GM19372 (cell line): ENCODE measurements around the gene POU2F2.

Experiments
- ATAC-seq: cut with Tn5 transposase; IDR thresholded peaks from one replicate; pipeline ENCODE4 v1.9.1; 2021; ENCODE audit warnings: mild to moderate bottlenecking, low read depth, moderate library complexity; ENCODE audit not compliant: unreplicated experiment

POU2F2 gene

GRCh38 chr19:42155796-42156195 is 23.6 kb upstream of the POU2F2 start:
- ATAC-seq, result no peak

DNA sequence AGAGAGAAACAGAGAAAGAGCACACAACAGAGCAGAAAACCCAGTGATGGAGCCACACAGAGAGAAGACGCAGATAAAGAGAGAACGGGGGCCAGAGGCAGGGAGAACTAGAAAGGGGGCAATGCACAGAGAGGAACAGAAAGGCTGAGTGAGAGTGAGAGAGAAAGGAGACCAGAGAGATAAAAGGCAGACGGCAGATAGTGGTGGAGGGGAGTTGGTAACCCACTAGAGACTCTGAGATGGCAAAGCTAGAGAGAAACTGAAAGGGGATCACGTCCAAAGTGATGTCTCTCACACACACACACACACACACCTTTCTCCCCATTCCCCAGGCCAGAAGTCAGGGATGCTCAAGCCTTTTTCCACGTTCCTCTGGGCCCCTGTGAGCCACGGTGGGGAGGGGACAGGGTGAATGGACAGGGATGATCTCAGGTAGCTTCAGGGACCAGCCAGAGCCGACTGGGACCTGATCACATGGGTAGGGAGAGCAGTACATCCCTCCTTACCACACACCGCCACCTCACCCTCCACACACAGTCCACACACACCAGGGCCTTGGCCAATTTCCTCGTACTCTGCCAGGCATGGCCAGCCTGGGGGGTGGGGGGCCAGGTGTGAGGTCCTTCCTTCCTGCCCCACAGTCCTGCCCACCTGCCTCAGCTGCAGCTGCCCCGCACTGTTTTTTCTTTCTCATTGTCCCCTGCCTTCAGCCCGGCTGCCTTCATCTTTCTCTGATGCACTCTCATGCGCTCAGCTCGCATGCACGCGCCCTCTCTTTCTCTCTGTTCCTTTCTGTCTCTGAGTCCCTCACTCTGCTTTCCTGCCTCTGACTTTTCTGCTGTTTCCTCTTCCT is 22.5 kb upstream of the POU2F2 start:
- ATAC-seq, result no peak

DNA sequence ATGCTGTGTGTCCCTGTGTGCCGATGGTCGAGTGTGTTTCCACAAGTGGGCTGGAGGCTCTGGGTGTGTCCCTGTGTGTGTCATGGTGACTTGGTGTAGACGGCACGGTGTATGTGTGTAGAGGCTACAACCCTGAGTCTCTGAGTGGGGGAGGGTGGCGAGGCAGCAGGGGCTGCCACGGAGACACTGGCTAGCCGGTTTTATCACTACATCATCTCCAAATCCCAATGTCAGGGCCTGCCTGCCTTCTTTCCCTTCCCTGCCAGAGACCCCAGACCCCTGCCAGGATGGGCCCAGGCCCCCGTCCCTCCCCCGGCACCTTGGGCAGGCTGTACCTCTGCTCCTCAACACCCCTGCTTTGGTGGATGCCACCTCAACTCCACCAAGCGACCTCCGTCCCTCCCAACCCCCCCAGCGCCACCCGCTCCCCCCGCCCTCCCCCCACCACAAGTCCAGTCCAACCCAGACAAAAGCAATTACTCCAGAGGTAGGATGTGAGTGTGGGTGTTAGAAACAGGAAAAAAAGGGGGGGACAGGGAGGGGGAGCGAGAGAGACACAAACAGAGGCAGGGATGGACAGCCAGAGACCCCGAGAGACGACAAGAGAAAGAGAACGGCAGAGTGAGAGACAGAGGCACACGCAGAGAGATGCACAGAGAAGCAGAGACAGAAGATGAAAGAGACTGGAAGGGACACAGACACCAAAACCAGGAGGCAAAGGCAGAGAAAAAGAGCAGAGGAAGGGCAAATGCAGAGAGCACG is 21.6 kb upstream of the POU2F2 start:
- no peak for ATAC-seq

DNA sequence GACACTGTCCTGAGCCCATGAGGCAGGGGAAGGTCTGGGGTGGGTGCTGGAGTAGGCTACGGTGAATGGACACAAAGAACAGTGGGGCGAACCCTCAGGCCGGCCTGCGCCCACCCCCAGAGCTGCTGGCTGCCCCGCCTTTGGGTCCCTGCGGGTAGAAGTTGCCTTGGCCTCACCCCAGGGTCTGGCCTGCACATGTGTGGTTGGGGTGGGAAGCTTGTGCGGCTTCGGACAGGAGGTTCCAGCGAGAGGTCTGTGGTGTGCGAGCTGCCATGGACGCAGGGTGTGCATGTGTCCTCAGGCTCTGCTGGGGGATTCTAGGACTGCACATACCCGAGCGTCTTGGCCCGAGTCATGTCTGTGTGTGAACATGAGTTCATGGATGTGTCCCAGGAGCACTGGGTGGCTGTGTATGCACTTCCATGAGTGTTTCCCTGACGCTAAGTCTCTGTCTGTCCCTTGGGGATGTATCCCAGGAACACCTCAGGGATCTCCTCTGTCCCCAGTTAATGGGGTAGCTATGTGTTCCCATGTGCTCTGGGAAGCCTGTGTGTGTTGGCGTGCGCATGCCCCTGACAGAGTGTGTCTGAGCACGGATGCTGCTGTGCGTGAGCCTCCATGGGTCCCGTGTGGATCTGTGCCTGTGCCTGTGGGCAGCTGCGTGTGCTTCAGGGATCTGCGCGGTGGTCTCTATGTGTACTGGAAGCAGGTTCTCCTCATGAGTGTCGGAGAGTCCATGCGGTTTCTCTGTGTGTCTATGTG is 20.8 kb upstream of the POU2F2 start:
- no peak for ATAC-seq

DNA sequence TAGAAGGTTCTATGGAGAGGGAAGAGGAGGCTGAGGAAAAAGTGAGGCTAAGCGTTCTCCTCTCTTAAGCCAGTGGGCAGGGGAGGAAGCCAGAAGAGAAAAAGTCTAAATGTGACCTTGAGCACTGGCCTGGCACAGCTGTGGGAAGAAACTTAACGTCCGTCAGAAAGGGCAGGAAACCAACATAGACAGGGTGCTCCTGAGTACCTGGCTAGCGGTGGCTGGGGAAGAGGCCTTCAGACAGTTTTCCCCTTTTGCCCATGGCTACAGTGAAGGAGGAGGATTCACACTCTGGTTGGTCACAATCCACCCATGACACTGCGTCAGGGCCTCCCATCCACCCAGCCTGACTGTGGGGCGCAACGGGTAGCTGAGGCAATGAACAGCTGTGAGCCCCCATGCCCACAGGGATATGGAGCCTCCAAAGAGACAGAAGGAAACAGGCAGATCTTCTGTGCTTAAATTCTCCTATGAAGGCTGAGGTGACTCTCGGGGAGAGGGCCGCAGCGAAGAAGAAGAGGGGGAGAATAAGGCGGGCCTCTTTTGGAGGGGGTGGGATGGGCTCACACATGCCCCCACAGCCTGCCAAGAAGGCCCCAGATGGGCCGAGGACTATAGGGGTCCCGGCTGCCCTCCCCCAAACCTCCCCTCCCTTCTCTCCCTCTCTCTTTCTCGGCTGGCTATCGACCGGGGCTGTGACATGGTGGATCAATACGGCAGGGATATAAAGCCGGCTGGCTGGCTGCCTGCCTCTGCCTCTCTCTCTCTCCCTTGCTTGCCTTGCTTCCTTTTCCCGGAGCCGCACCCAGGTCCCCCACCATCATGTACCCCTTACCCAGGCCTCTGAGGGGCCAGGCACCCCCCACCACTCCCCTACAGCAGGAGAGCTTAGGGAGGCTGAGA is 19.8 kb upstream of the POU2F2 start:
- ATAC-seq, result no peak

DNA sequence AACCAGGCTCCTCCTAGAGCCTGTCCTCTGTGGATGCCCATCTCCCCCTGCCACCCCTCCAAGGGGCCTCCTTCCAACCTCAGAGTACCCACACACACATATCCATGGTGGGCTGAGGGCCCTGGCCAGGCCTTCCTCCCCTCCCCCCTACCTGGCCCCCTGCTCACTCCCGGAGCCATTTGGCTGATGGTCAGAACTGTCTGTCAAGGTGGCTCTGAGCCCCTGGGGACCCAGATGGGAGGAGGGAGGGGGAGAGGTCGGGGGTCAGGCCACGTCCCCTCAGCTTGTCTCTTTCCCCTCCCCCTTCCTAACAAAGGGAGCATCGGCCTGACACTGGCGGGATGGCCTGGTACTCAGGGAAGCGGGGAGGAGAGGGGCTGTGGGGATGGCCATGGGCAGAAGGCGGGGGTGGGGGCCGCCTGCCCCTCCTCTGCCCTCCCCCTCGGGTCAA is 18.7 kb upstream of the POU2F2 start:
- no peak for ATAC-seq

DNA sequence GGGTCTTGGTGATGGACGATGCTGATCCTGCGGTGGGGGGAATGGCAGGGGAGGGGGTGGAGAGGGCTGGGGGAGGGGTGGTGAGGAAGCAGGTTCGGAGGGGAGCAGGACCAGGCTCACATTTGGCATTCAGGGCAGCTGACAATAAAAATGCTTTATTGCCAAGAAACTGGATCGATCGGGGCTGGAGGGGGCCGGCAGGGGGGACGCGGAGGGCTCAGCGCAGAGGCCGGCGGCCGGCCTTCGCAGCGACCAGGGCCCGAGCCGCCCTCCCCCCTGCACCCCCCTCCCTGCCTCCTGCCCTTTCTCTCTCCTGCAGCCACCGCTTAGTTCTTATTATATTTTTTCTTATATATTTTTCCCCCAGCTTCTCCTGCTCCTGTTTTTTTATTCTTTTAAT is 18.1 kb upstream of the POU2F2 start:
- no peak for ATAC-seq

- ATAC-seq, result no peak
Measured at GRCh38 chr19:42149447-42150202, 17.4 kb upstream of the POU2F2 start.

DNA sequence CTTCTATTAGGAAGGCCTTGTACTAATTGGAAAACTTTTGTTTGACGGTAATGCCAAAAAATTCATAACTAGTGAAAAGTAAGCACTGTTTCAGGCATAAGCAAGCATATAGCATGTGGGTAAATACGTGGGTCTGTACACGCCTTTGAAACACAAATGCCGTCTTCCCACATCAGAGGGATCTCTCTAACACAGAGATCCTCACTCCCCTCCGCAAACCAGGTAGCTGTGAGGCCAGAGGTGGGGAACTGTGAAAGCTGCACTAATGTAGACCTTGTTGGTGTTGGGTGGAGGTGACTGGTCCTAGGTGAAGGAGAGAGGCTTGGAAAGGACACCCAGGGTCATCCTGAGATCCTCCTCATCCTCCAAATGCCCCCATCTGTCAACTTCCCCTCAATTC is 16.0 kb upstream of the POU2F2 start:
- ATAC-seq, result no peak

GRCh38 chr19:42143341-42144234 is 11.3 kb upstream of the POU2F2 start:
- ATAC-seq, result no peak

- ATAC-seq, result no peak
Measured at GRCh38 chr19:42140125-42140754, 8.0 kb upstream of the POU2F2 start.

DNA sequence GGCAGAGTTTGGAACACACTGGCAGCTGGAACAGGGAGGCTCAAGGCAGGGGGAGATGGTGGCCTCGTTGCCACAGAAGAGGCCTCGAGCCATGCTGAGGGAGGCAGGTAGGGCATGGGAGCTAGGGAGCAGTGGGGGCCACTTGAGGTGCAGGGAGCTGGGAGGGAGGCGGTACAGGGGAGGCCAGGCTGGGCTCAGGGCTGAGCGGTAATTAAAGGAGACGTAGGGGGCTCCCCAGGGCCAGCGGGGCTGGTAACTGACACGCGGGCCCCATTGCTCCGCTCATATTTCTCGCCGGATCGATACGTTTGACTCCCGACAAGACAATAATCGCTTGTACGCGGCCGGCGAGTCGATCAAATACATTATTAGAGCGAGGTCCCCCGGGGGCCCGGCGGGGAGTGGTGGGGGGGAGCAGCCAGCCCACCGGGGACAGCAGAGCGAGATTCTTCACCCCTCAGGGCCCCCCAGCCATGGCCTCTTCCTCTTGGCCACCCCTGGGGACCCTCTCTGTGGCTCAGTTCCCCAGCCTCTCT is 2.4 kb upstream of the POU2F2 start:
- no peak for ATAC-seq

- peak; percentile 39 for ATAC-seq
Measured at GRCh38 chr19:42132851-42133528, 744 bp upstream of the POU2F2 start.

DNA sequence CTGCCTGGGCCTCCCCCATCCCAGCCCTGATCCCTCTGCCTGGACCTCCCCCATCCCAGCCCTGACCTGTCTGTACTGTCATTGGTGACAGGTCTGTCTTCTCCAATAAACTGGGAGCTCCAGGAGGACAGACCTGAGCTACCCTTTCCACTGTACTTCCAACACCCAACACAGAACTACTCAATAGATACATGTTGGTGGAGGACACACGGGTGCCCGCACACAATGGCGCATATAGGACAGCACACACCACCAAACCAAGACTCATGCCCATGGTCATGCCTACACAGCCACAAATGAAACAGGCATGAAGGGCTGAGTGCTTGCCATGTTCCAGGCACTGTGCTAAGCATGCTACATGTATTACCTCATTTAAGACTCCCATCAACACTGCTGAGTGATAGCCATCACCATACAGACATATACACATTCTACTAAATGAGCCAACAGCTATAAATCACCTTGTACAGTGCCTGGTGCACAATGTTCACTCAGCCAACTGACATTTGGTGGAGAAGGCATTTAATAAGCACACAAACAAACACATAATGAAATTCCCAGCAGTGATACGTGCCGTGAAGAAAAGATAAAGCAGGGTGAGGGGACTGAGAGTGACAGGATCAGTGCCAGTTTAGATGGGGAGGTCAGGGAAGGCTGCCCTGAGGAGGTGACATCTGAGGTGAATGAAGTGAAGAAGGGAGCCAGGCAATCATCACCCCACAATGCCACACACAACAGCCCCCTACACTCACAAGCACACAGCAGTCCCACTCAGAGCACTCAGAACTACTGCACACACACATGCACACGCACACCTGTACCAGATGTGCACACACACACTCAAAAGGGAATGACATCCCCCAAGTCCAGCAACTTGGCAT is 857 bp downstream of the POU2F2 start:
- ATAC-seq, result no peak

- ATAC-seq, result no peak
Measured at GRCh38 chr19:42130254-42130573, 2.0 kb downstream of the POU2F2 start.
